AG04449 (cell line): ENCODE data around the gene SELENOO.
A peak's percentile ranks its signal among the peaks of the same experiment; 100 is the strongest.

Experiments used
- CTCF ChIA-PET: fragments of 350-600 bp; formaldehyde crosslinking; extraction: SDS; loops from one replicate; lab custom pipeline; 2021; ENCODE audit warnings: antibody characterized with exemption; lab: Yijun Ruan, JAX
- POLR2A ChIA-PET: fragments of 400-600, 350-600 bp; formaldehyde crosslinking; extraction: SDS; loops from one replicate; lab custom pipeline; 2020; ENCODE audit warnings: antibody characterized with exemption, inconsistent platforms; lab: Yijun Ruan, JAX
- DNase-seq: peaks from one replicate; pipeline ENCODE4 v3.0.0-alpha.2; 2010; ENCODE audit warnings: low read depth, low spot score
- H3K4me3 ChIP-seq: 2 replicates; pipeline ENCODE4 v1.5.1; 2011; ENCODE audit warnings: low read depth, mild to moderate bottlenecking, control low read depth, low read length
- TF ChIP-seq, protein P1 (sequence below): IDR thresholded peaks from one replicate; pipeline ENCODE4 v1.5.1; 2011; ENCODE audit warnings: mild to moderate bottlenecking, moderate library complexity, low read length, control low read depth, inconsistent platforms; ENCODE audit not compliant: insufficient read depth; ENCODE audit errors: missing control alignments

SELENOO gene

DNA sequence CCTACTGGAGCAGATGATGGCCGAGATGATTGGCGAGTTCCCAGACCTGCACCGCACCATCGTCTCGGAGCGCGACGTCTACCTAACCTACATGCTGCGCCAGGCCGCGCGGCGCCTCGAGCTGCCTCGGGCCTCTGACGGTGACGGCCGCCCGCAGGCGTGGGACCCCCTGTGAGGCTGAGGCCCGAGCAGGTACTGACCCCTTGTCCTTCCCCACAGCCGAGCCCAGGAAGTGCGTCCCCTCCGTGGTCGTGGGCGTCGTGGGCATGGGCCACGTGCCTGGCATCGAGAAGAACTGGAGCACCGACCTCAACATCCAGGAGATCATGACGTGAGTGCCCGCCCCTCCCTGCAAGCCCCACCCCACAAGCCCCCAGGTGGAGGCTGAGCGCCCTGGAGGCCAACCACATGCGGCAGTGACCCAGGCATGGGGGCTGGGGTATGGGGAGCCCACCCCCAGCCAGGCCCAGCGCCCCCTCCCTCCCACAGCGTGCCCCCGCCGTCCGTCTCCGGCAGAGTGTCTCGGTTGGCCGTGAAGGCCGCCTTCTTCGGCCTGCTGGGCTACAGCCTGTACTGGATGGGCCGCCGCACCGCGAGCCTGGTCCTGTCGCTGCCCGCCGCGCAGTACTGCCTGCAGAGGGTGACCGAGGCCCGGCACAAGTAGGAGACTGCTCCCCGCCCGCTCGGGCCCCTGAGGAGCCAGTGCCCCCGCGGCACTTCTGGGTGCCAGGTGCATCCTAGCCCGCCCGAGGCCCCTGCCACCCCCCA, 2.8 kb upstream of the SELENOO start:
- POLR2A ChIA-PET, result no interaction called here
- no peak overlapping the region for H3K4me3 ChIP-seq

DNA sequence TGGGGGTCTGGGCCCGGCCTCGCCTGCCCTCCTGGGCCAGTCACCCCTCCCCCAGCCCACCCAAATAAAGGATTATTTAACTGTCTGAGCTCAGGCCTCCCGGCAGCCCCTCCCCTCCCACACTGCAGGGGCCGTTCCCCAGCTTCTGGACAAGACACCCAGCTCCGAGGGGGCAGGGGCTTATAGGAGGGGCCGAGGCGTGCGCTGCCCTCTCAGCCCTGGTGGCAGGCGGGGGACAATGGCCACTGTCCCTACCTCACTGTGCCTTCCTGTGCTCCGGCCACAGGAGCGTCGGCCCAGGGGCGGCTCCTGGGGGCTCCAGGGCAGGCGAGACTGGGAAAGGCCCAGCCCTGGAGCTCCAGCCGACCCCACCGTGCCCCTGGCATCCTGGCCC, 2.2 kb upstream of the SELENOO start:
- CTCF ChIA-PET, result no interaction called here

More for the DNA sequence above, 2.8 kb upstream of the SELENOO start:
- CTCF ChIA-PET, result no interaction called here
- no peak for DNase-seq
- TF ChIP-seq, protein P1, sequence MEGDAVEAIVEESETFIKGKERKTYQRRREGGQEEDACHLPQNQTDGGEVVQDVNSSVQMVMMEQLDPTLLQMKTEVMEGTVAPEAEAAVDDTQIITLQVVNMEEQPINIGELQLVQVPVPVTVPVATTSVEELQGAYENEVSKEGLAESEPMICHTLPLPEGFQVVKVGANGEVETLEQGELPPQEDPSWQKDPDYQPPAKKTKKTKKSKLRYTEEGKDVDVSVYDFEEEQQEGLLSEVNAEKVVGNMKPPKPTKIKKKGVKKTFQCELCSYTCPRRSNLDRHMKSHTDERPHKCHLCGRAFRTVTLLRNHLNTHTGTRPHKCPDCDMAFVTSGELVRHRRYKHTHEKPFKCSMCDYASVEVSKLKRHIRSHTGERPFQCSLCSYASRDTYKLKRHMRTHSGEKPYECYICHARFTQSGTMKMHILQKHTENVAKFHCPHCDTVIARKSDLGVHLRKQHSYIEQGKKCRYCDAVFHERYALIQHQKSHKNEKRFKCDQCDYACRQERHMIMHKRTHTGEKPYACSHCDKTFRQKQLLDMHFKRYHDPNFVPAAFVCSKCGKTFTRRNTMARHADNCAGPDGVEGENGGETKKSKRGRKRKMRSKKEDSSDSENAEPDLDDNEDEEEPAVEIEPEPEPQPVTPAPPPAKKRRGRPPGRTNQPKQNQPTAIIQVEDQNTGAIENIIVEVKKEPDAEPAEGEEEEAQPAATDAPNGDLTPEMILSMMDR, result no peak

DNA sequence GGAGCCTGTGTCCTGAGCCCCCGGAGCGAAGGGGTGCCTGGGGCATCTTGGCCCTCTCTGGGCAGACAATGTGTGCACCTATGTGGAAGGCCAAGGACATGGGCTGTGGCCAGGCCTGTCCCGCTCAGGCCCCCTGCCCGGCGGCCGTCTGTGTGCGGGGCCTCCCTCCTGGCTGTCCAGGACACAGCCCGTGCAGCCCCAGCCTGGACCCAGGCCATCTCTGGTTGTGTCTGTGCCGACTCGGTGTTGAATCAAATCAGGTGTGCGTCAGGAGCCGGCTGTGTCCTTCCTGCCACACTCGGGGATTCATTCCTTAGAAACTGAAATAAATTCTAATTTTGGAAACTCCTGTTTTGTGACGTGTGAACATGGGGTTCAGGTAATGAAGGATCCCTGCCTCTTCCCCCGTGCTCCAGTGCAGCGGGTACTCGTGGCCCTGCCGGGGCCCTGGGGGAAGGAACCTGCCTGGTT, 1.5 kb upstream of the SELENOO start:
- CTCF ChIA-PET, result no interaction called here
- H3K4me3 ChIP-seq, result no peak overlapping the region
- TF ChIP-seq, protein P1, result no peak
- no peak for DNase-seq
- POLR2A ChIA-PET, result no interaction called here

More for the DNA sequence above, 2.2 kb upstream of the SELENOO start:
- TF ChIP-seq, protein P1, result no peak
- DNase-seq, result no peak
- no peak overlapping the region for H3K4me3 ChIP-seq
- POLR2A ChIA-PET, result no interaction called here

DNA sequence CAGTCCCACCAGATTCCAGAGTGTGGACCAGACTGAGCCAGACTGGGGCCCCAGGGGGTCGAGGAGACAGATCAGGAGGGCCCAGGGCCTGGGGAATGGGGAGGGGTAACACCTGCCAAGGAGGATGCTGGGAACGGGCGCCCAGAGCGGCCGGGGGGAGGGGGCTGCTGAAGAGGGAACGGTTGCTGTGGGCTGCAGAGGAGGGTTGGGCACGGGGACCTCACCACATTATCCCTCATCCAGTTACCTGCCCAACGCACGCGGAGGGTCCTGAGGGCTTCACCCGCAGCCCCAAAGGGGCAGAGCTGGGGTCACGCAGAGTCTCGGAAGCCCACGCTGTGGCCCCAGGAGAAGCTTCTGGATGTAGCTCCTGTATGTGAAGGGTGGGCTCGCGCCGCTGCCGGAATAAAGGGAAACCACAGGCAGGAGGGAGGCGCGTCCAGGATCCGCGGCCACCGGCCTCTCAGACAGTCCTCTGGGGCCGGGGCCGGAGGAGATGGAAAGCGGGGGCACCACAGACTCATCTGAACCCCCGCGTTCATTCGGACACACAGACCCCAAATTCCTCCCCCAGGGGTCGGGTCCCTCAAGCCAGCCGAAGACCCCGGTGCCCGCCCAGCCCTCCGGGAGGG, 866 bp upstream of the SELENOO start:
- ChIA-PET POLR2A (no interaction called here), CTCF (no interaction called here)
- TF ChIP-seq, protein P1, result no peak
- DNase-seq, result no peak
- H3K4me3 ChIP-seq, result peak overlapping the region; percentile 71

DNA sequence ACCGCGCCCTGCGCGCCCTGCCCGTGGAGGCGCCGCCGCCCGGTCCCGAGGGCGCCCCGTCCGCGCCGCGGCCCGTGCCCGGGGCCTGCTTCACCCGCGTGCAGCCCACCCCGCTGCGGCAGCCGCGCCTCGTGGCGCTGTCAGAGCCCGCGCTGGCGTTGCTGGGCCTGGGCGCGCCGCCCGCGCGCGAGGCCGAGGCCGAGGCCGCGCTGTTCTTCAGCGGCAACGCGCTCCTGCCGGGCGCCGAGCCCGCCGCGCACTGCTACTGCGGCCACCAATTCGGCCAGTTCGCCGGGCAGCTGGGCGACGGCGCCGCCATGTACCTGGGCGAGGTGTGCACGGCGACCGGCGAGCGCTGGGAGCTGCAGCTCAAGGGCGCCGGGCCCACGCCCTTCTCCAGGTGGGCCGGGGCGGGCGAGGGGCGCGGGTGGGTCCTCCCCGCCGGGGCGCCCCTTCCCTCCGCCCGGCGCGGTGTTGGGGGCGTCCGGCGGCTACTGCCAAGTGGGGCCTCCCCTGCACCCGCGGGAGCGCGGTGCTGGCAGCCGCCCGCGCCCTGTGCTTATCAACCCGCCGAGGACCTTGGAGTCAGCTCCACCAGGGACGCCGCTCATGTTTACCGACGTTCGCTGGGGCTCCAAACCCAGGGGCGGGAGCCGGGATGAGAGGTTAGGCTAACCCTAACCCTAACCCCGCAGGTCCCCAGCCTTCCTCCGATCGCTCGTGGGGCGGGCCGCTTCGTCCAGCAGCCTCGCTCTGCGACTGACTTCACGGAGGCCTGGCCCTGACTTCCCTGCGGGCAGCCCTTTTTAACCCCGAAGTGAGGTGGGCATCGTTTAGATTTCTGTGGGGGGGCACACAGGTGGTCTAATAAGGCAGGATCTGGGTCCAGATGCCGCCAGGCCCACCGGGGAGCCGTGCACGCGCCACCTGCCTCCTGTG, 649 bp downstream of the SELENOO start:
- TF ChIP-seq, protein P1, result no peak
- ChIA-PET CTCF (interaction anchor here (1.2 to 1.9 kb wide), 3 partner anchors 10 to 53 kb away, joined by 3 to 13 read pairs (median 4); no protein-coding TSS in a partner anchor), POLR2A (no interaction called here)
- no peak for DNase-seq
- H3K4me3 ChIP-seq, result peak overlapping the region; percentile 71
